ENCODE measurements around the gene ACCS.

The ACCS gene, protein sequence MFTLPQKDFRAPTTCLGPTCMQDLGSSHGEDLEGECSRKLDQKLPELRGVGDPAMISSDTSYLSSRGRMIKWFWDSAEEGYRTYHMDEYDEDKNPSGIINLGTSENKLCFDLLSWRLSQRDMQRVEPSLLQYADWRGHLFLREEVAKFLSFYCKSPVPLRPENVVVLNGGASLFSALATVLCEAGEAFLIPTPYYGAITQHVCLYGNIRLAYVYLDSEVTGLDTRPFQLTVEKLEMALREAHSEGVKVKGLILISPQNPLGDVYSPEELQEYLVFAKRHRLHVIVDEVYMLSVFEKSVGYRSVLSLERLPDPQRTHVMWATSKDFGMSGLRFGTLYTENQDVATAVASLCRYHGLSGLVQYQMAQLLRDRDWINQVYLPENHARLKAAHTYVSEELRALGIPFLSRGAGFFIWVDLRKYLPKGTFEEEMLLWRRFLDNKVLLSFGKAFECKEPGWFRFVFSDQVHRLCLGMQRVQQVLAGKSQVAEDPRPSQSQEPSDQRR

DNA sequence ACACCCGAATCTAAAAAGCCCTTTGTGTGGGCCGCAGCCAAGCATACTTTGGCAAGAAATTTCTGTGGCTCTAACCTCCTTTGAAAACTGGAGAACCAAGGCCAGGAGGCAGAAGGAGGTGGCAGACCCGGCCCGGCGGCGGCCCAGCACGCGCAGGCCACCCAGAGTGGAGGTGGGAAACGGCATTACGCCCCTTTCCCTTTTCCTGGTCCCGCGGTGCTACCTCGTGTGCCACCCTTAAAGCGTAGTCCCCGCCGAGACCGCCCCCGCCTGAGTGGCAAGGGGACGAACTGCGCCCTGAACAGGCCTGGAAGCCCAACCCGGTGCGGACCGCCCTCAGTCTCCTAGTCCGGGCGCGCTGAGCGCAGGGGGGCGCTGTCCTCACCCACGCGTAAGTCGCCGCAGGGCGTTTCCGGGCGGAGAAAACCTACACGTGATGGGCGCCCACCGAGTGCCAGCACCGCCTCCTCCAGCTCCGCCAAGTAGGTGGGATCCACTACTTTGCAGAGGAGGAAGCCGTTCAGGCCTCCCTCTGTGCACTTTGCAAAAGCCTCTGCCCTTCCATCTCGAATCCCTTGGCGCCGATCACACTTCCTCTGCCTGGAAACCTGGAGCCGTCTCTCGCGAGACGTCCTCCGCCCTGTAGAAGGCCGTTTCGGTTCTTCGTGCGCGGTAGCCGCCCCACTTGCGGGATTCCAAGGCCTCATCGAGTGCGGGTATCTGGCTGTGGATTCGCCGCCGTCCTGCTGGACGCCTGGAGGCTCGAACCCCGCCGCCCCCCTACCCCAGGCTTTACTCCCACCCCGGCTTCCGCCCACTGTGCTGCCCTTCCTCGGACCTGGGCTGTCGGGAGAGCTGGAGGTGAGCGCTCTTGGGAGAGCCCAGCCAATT, at the start of gene ACCS:
Gene ACCS, plus strand, starts transcription at position 430 of the 891 bp plus-strand sequence. CDS start 1,358 bp downstream, outside the sequence.
- Histone ChIP-seq H3K4me1 (ENCODE audit: insufficient read depth, low read length) (peaks cover 25% of the 10 kb centered on the region; the same call in 1 of the 2 replicates), H3K27ac (ENCODE audit: low read length) (peak within 1 kb of the TSS; percentile 63)

DNA sequence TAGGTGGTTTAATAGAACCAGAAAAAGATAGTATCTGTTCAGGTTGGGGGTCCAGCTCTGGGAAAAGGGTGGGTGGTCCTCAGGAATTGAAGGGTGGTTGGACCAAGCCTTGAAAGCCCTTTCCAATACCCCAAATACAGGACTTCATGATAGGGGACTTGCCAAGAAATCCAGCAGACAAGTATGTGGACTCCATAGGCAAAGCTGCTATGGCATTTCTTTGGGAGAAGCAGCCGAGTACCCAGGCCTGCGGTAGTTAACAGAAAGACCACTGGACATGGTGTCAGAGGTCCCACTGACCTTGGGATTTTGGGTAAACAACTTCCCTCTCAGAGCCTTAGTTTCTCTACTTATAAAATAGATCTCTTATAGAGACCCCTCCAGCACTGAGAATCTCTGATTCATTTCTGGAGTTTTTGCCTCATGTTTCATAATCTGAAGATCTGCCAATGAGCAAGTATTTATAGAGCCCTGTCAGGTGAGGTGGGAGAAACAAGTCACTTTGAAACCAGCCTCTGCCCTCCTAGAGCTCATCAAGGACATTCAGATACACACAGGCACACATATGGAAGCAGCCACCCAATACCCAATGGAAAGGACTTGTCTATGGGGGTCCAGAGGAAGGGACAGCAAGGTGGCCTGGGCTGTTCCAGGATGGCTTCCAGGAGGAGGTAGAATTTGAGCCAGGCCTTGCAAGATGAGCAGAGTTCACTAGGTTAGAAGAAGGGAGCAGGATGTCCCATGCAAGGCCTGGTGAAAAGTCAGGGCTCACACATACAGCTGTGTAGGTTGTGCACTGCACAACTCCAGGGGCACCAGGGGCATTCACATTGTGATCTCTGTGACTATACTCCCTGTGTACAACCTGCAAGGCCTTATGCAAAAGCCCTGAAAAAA, 49.3 kb upstream of the ACCS start:
- no peaks in the 10 kb centered on the region for H3K9me3 ChIP-seq (ENCODE audit: insufficient read depth, low read depth, low read length)
- no peaks in the 10 kb centered on the region for H3K27me3 ChIP-seq (ENCODE audit: insufficient read depth, low read length)
- no peaks in the 10 kb centered on the region for H3K4me1 ChIP-seq (ENCODE audit: insufficient read depth, low read length)
- no peak overlapping the region for H3K4me3 ChIP-seq (ENCODE audit: low read length)
- no peaks in the 10 kb centered on the region for H3K36me3 ChIP-seq (ENCODE audit: insufficient read depth, low read depth, low read length)
- H3K27ac ChIP-seq (ENCODE audit: low read length), result no peak overlapping the region
- no peak overlapping the region for H3K9ac ChIP-seq (ENCODE audit: low read depth, low read length)

More for the DNA sequence above, at the start of gene ACCS:
- Histone ChIP-seq H3K4me3 (ENCODE audit: low read length) (peak within 1 kb of the TSS; percentile 88), H3K27me3 (ENCODE audit: insufficient read depth, low read length) (peaks cover 12% of the 10 kb centered on the region; the same call in 1 of the 2 replicates), H3K9me3 (ENCODE audit: insufficient read depth, low read depth, low read length) (no peaks in the 10 kb centered on the region), H3K36me3 (ENCODE audit: insufficient read depth, low read depth, low read length) (no peaks in the 10 kb centered on the region), H3K9ac (ENCODE audit: low read depth, low read length) (peak within 1 kb of the TSS; percentile 93)

DNA sequence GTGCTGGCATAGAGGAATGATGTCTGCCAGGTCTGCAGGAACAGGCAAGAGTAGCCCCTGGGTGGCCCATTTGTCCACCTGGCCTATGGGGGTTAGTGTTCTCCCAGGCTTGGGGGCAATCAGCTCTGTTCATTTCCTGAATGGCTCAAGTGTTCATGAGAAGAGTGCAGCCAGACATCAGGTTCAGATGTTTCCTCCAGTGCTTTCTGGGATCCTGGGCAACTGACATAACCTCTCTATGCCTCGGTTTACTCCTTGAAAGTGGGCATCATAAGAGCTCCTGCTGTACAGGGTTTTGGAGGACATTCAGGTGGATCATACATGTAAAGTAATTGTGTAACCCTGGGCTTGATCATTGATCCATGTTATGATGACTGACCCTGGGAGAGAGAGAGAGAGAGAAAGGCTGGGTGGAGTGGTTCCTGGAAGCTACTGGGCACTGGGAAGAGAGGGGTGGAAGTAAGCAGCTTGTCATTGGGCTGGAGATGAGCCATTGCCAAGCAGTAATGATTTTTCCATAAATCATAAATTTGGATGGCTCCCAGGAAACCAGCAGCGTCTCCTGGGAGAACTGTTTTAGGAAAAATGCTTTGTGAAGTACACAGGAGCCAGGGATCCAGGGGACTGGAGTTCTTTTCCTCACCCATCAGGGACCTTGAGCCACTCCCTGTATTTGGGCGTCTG, 48.5 kb upstream of the ACCS start:
- H3K27me3 ChIP-seq (ENCODE audit: insufficient read depth, low read length), result no peaks in the 10 kb centered on the region
- no peak overlapping the region for H3K9ac ChIP-seq (ENCODE audit: low read depth, low read length)
- H3K9me3 ChIP-seq (ENCODE audit: insufficient read depth, low read depth, low read length), result peaks cover 5% of the 10 kb centered on the region
- H3K4me3 ChIP-seq (ENCODE audit: low read length), result no peak overlapping the region
- H3K4me1 ChIP-seq (ENCODE audit: insufficient read depth, low read length), result no peaks in the 10 kb centered on the region
- H3K36me3 ChIP-seq (ENCODE audit: insufficient read depth, low read depth, low read length), result no peaks in the 10 kb centered on the region
- no peak overlapping the region for H3K27ac ChIP-seq (ENCODE audit: low read length)

DNA sequence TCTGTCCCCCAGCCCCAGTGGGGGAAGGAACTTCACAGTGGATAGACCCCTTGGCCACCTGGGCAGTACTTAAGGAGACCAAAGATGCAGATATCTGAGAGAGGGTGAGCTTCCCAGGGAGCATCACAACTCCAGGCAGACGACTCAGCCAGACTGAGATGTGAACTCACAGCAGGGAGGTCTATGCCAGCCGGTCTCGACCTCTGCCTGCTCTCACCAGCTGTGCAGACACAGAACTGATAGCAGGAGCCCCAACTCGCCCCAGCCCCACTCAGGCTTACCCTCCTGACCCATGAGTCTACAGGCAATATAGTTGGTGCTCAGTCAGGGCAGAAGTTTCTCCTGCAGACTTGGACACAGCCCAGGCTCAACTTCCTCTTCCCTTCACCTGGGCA, 47.9 kb upstream of the ACCS start:
- Histone ChIP-seq H3K4me3 (ENCODE audit: low read length) (no peak overlapping the region), H3K4me1 (ENCODE audit: insufficient read depth, low read length) (no peaks in the 10 kb centered on the region), H3K9me3 (ENCODE audit: insufficient read depth, low read depth, low read length) (peaks cover 6% of the 10 kb centered on the region), H3K36me3 (ENCODE audit: insufficient read depth, low read depth, low read length) (no peaks in the 10 kb centered on the region), H3K27ac (ENCODE audit: low read length) (no peak overlapping the region), H3K9ac (ENCODE audit: low read depth, low read length) (no peak overlapping the region), H3K27me3 (ENCODE audit: insufficient read depth, low read length) (no peaks in the 10 kb centered on the region)

DNA sequence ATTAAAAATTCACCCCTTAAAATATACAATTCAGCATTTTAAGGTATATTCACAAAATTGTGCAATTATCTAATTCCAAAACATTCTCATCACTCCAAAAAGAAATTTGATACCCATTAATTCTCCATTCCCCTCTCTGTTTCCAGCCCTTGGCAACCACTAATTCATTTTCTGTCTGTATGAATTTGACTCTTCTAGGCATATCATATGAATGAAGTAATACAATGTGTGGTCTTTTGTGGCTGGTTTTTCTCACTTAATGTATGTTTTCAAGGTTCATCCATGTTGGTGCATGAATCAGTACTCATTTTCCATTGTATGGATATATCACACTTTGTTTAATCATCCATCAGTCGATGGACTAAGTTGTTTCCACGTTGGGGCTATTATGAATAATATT, 47.2 kb upstream of the ACCS start:
- peaks cover 6% of the 10 kb centered on the region for H3K9me3 ChIP-seq (ENCODE audit: insufficient read depth, low read depth, low read length)

DNA sequence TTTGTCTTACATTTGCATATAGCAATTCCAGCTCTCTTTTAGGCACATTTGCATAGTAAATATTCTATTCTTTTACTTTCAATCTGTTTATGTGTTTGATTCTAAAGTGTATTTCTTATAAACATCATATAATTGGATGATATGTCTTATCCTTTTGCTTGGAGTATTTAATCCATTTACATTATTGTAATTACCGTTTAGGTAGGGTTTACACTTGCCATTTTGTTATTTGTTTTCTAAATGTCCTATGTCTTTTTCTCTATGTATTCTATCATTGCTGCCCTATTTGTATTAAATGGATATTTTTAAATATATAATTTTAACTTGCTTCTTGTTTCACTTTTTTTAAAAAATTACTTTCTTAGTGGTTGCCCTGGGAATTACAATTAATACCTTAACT, 41.1 kb upstream of the ACCS start:
- Histone ChIP-seq H3K4me3 (ENCODE audit: low read length) (no peak overlapping the region), H3K9me3 (ENCODE audit: insufficient read depth, low read depth, low read length) (peaks cover 6% of the 10 kb centered on the region), H3K9ac (ENCODE audit: low read depth, low read length) (no peak overlapping the region), H3K27me3 (ENCODE audit: insufficient read depth, low read length) (no peaks in the 10 kb centered on the region), H3K4me1 (ENCODE audit: insufficient read depth, low read length) (peaks cover under 1% of the 10 kb centered on the region; the same call in 1 of the 2 replicates), H3K27ac (ENCODE audit: low read length) (no peak overlapping the region), H3K36me3 (ENCODE audit: insufficient read depth, low read depth, low read length) (no peaks in the 10 kb centered on the region)

More for the DNA sequence above, 47.2 kb upstream of the ACCS start:
- Histone ChIP-seq H3K36me3 (ENCODE audit: insufficient read depth, low read depth, low read length) (no peaks in the 10 kb centered on the region), H3K9ac (ENCODE audit: low read depth, low read length) (no peak overlapping the region), H3K27me3 (ENCODE audit: insufficient read depth, low read length) (no peaks in the 10 kb centered on the region), H3K27ac (ENCODE audit: low read length) (no peak overlapping the region), H3K4me1 (ENCODE audit: insufficient read depth, low read length) (no peaks in the 10 kb centered on the region), H3K4me3 (ENCODE audit: low read length) (no peak overlapping the region)

DNA sequence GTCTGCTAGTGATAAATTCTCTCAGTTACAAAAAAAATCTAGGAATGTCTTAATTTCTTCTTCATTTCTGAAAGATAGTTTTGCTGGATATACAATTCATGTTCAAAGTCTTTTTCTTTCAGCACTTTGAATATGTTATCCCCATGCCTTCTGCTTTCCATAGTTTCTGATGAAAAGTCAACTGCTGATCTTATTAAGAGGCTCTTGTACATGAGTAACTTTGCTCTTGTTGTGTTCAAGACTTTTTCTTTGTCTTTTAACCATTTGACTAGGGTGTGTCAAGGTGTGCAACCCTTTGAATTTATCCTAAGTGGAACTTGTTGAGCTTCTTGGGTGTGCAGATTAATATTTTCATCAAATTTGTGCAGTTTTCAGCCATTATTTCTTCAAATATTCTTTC, 40.3 kb upstream of the ACCS start:
- no peak overlapping the region for H3K27ac ChIP-seq (ENCODE audit: low read length)
- no peak overlapping the region for H3K4me3 ChIP-seq (ENCODE audit: low read length)

DNA sequence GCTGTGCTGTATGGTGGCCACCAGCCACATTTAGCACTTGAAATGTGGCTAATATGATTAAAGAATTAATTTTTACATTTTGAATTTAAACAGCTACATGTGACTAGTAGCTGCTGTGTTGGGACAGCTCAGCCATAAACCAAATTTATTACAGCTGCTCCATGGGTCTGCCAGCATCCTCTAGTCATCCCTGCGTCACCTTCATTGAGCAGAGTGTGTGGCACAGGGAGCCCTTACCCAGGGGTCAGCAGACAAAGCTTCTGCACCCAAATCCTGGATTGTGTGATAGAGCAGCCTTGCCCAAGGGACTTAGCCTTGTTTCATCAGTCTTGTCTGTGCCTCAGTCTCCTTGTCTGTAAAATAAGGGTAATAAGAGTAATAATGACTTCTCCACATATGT, 37.7 kb upstream of the ACCS start:
- no peaks in the 10 kb centered on the region for H3K9me3 ChIP-seq (ENCODE audit: insufficient read depth, low read depth, low read length)
- H3K9ac ChIP-seq (ENCODE audit: low read depth, low read length), result no peak overlapping the region
- no peaks in the 10 kb centered on the region for H3K36me3 ChIP-seq (ENCODE audit: insufficient read depth, low read depth, low read length)
- H3K27me3 ChIP-seq (ENCODE audit: insufficient read depth, low read length), result no peaks in the 10 kb centered on the region
- H3K4me3 ChIP-seq (ENCODE audit: low read length), result no peak overlapping the region
- peaks cover 7% of the 10 kb centered on the region; the same call in 1 of the 2 replicates for H3K4me1 ChIP-seq (ENCODE audit: insufficient read depth, low read length)
- H3K27ac ChIP-seq (ENCODE audit: low read length), result no peak overlapping the region

More for the DNA sequence above, 40.3 kb upstream of the ACCS start:
- Histone ChIP-seq H3K9ac (ENCODE audit: low read depth, low read length) (no peak overlapping the region), H3K4me1 (ENCODE audit: insufficient read depth, low read length) (peaks cover 7% of the 10 kb centered on the region; the same call in 1 of the 2 replicates), H3K36me3 (ENCODE audit: insufficient read depth, low read depth, low read length) (no peaks in the 10 kb centered on the region), H3K9me3 (ENCODE audit: insufficient read depth, low read depth, low read length) (peaks cover 6% of the 10 kb centered on the region), H3K27me3 (ENCODE audit: insufficient read depth, low read length) (no peaks in the 10 kb centered on the region)

DNA sequence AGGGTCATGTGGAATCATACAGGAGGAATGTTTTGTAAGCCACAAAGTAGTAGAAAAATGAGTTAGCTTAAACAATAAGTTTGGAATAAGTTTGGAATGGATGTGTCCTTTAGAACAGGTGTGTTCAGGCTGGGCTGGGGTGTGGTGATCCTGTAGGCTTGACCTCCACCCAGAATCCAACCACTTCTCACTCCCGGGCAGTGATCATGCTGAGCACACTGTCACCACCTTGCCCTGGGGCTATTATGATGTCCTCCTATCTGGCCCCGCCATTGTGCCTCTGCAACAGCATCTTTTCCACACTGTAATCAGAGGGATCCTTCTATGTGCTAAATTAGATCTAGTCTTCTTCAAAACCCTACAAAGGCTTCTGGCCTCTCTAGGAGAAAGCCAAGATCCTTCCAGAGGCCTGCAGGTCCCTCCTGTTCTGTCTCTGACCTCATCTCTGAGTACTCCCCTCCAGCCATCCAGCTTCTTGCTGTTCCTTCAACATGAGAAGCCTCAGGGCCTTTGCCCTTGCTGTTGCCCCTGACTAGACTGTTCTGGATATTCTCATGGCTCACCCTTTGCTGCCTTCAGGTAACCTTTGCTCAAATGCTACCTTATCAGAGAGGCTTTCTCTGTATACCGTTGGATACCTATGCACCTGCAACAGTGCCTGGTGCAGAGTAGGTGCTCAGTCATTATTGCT, 37.1 kb upstream of the ACCS start:
- Histone ChIP-seq H3K4me3 (ENCODE audit: low read length) (no peak overlapping the region), H3K27ac (ENCODE audit: low read length) (no peak overlapping the region), H3K36me3 (ENCODE audit: insufficient read depth, low read depth, low read length) (no peaks in the 10 kb centered on the region), H3K9me3 (ENCODE audit: insufficient read depth, low read depth, low read length) (no peaks in the 10 kb centered on the region), H3K27me3 (ENCODE audit: insufficient read depth, low read length) (no peaks in the 10 kb centered on the region), H3K9ac (ENCODE audit: low read depth, low read length) (no peak overlapping the region), H3K4me1 (ENCODE audit: insufficient read depth, low read length) (peaks cover 7% of the 10 kb centered on the region; the same call in 1 of the 2 replicates)

DNA sequence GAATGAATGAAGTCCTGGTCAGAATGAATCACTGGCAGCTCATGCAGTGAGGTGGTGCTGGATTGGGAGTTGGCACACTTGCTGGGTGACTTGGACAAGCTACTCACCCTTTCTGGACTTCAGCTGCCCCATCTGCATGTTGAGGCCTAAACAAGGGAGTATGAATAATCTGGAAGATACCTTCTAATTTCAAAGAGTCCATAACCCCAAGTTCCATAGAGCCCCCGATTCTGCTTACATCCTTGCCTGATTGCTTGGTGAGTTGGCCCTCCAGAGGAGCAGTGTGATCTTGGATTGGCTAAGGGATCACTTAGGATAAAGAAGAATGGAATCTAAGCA, 36.6 kb upstream of the ACCS start:
- Histone ChIP-seq H3K36me3 (ENCODE audit: insufficient read depth, low read depth, low read length) (no peaks in the 10 kb centered on the region), H3K4me1 (ENCODE audit: insufficient read depth, low read length) (peaks cover 7% of the 10 kb centered on the region; the same call in 1 of the 2 replicates), H3K9me3 (ENCODE audit: insufficient read depth, low read depth, low read length) (no peaks in the 10 kb centered on the region), H3K27me3 (ENCODE audit: insufficient read depth, low read length) (no peaks in the 10 kb centered on the region), H3K27ac (ENCODE audit: low read length) (no peak overlapping the region), H3K4me3 (ENCODE audit: low read length) (no peak overlapping the region), H3K9ac (ENCODE audit: low read depth, low read length) (no peak overlapping the region)
